Astrocyte of the cerebellum (primary cell): ENCODE data around the gene KLHDC4.
"Not testable (repeated sequence)": the region's sequence is repeated elsewhere in the genome, so short reads cannot be mapped to it uniquely, and the experiment has no call there.

Source experiments
- DNase-seq: peaks from one replicate; pipeline ENCODE4 v3.0.0-alpha.2; 2011; ENCODE audit warnings: low read depth
- H3K4me3 ChIP-seq: 2 replicates; pipeline ENCODE4 v1.5.1; 2011; ENCODE audit warnings: mild to moderate bottlenecking, low read depth, low read length, moderate library complexity
- CTCF ChIP-seq: IDR thresholded peaks from 2 replicates; pipeline ENCODE4 v1.5.1; 2012; ENCODE audit warnings: low read length, low read depth, moderate library complexity, mild to moderate bottlenecking; ENCODE audit errors: missing control alignments
- in situ Hi-C: cut with HindIII; loops from 2 replicates; pipeline ENCODE4 v1.10.0; 2017; ENCODE audit warnings: low sequenced_read_pairs

The KLHDC4 gene

GRCh38 chr16:87727346-87727745, 38.4 kb downstream of the KLHDC4 start:
- DNase-seq = no peak
- in situ Hi-C loops = no loop called here
- no peak for TF ChIP-seq CTCF
- H3K4me3 ChIP-seq = no peak overlapping the region

DNA sequence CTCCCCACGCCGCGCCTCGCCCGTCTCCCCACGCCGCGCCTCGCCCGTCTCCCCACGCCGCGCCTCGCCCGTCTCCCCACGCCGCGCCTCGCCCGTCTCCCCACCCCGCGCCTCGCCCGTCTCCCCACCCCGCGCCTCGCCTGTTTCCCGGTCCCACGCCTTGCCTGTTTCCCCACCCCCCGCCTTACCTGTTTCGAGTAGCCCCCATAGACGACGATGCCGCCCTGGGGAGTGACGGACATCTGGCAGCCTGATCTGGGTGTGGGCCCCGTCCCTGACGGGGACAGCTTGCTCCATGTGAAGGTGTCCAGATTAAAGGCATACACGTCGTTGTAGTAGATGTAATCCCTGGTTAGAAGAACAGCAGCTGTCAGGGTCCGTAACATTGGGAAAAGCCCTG, 39.2 kb downstream of the KLHDC4 start:
- H3K4me3 ChIP-seq, in situ Hi-C loops, DNase-seq: not testable (repeated sequence)

DNA sequence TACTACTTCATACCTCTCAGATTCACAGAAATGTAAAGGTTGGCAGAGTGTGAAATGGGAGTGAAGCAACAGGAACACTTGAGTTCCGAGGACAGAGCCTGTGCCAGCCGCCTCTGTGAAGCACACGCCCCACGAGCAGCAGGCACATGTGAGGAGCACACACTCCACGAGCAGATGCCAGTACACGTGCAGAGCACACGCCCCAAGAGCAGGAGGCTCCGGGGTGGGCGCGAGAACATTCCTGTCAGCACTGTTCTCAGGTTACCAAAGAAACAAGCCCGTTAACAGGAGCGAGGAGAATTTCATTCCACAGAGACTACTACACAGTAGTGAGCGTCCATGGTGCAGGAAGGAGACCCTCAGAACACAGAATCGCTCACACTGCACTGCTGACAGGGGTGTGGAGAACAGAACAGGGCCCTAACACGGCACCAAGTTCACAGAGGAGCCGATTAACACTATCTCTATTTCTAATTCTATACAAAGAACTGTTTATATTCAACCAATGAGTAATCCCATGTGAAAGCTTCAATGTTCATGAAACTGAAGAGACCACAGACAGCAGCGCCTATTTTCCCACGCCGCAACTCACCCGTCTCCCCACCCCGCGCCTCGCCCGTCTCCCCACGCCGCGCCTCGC, 40.1 kb downstream of the KLHDC4 start:
- TF ChIP-seq CTCF = no peak
- DNase-seq = peak; percentile 39
- no peak overlapping the region for H3K4me3 ChIP-seq
- in situ Hi-C loops = no loop called here

DNA sequence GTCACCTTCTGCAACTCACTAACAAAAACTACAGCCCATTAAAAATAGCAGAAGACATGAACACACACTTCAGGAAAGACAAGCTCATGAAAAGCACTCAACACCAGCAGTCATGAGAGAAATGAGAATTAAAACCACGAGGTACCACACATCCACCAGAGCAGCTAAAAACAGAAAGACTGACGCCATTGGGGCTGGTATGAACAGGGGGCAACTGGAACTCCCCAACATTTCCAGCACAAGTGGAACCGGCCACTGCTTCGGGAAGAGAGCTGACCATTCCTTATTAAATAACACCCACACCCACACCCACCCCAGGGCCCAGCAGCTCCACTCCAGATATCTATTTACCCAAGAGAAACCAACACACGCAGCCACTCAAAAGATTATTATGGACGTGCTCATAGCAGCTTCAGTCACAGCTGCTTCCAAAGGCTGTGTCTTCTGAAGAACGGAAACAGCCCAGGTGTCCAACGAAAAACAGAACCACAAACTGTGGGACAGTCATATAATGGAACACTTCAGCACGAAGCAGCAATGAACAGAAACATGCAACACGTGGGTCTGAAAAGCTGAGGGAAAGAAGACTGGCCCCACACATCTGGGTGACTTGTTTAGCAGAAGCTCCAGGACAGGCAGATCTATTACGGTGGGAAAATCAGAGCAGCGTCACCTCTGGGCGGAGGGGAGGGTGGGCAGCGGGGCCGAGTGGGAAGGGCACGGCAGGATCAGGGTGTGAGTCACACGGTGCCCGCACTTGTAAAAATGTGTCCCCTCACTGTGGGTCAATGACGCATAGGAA, 41.1 kb downstream of the KLHDC4 start:
- TF ChIP-seq CTCF = no peak
- DNase-seq = no peak
- in situ Hi-C loops = no loop called here
- no peak overlapping the region for H3K4me3 ChIP-seq

DNA sequence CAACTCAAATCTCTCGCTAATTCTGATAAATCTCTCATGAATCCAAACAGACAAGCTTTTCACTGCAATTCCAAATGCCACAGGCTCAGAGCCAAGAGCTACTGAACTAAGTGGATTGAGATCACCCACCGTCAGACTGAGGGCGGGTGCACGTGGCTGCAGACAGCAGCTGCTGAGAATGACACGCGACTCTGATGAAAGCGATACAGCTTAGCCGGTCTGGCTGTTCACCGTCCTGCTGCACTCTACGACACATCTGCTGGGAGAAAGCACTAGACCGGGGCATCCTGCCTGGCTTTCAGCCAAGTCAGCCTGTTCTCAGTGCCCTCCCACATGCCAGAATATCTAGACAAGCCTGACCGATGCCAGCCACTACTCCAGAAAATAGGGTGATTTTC, 42.6 kb downstream of the KLHDC4 start:
- TF ChIP-seq CTCF = no peak
- no peak overlapping the region for H3K4me3 ChIP-seq
- in situ Hi-C loops = no loop called here
- peak; percentile 64 for DNase-seq

DNA sequence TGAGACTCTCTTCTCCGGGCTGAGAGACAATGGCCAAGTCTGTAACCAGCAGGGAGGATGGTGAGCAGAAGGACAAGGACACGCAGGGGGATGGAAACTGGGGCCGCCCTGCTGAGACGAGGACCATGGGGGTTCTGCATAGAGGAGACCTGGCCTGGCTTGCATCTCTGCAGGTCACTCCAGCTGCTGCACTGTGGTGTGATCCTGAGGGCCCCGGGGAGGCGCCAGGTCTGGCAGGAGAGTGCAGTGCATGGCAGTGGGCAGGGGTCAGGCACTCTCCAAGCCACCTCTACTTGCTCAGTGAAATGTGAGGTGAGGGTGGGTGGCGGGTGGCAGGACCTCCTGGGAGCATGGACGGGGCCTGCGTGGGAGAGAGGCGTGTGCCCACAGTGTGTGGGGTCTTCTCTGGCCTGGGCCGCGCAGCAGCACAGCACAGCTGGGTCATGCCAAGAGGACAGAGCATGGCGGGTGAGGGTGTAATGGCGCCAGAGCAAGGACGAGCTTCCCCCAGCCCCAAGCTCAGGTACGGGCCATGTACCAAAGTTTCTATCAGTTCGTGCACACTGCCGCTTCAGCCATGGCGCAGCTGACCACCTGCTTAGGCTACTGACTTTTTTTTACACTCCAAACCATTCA, 43.1 kb downstream of the KLHDC4 start:
- DNase-seq = no peak
- in situ Hi-C loops = no loop called here
- H3K4me3 ChIP-seq = no peak overlapping the region
- TF ChIP-seq CTCF = no peak
